ENCODE results near the gene EFNA3. TPM values are rescaled to one million over a fixed set of nuclear protein-coding genes. Genes with fewer than 3 reads are reported as not detected.

The EFNA3 gene
- total and polyA plus RNA-seq, 9 of the 15 experiments (the other 6 are each of a cell fraction or from before 2014, with no cell fraction given): 0.59 to 7.9 (median 4.7) TPM

DNA sequence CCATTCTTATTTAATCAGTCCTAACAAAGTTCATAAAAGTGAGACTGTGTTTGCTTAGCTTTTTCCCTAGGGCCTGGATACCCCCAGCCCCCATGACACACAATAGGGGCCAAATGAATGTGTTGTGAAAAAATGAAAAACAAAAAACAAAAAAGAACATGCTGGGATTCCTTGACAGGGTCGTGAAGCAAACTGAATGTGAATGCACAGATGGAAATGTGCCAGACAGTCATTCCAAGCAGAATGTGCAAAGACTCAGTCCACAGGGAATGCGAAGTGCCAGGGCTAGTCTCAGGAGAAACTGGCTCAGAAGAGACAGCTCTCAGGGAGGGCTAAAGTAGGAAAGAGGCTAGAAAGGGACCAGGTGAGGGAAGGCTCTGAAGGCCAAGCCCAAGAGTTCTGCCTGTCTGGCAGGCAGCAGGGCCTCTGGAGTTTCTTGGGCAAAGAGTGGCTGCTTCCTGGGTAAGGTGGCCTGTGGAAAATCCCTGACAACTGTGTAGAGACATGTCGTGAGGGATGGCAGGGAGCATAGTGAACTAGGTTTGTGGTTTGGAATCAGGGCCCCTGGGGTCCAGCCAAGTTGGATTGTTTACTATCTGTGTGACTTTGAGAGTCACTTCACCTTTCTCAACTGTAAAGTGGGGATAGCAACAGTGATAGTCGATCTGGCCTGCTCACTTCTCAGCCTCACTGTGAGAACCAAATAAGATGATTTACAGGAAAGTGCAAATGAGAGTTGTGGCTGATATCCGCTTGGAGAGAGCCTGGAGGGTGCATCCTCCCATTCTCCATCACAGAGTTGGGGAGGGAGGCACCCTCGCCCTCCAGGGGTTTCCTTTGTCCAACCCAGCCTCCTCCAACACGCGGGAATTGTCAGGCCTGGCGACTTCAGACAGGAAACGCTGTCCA is 28.7 kb upstream of the EFNA3 start (continued):
- TF ChIP-seq ZBTB11 (CRISPR knock-in tag; IDR thresholded peaks at IDR 0.05) (no peak), CSDE1 (IDR thresholded peaks at IDR 0.05) (no peak), TEAD2 (tag; IDR thresholded peaks at IDR 0.05) (no peak), MED1 (CRISPR knock-in tag; IDR thresholded peaks at IDR 0.05; ENCODE audit: borderline replicate concordance) (no peak), TBP (optimal IDR thresholded peaks at IDR 0.05; ENCODE audit: low read depth, low read length) (no peak), TCF7L2 (IDR thresholded peaks at IDR 0.05; ENCODE audit: low read depth, low read length) (no peak), HDAC3 (IDR thresholded peaks at IDR 0.05; ENCODE audit: borderline replicate concordance, partially characterized antibody) (no peak), MECOM (CRISPR knock-in tag; IDR thresholded peaks at IDR 0.05) (peak; percentile 80), RFX5 (IDR thresholded peaks at IDR 0.05; ENCODE audit: low read depth, low read length) (no peak), RHOXF2B (CRISPR knock-in tag; conservative IDR thresholded peaks at IDR 0.05) (0 out of 2 replicates have a peak, but pooled peaks have one; percentile 58), ZNF280A (IDR thresholded peaks at IDR 0.05; ENCODE audit: low read depth, partially characterized antibody) (no peak), NFE2 (IDR thresholded peaks at IDR 0.05; ENCODE audit: low read depth) (no peak), ZNF165 (CRISPR knock-in tag; IDR thresholded peaks at IDR 0.05; ENCODE audit: borderline replicate concordance) (no peak), L3MBTL2 (IDR thresholded peaks at IDR 0.05) (peak; percentile 97; the same call in 1 of the 2 replicates), SMARCB1 (IDR thresholded peaks at IDR 0.05; ENCODE audit: insufficient read length, low read depth) (no peak), COPS2 (conservative IDR thresholded peaks at IDR 0.05) (no peak), CREB5 (CRISPR knock-in tag; IDR thresholded peaks at IDR 0.05) (no peak), SREBF1 (IDR thresholded peaks at IDR 0.05; ENCODE audit: borderline replicate concordance, low read depth, low read length) (no peak), FOXA3 (CRISPR knock-in tag; conservative IDR thresholded peaks at IDR 0.05 in 1 of 2, IDR thresholded peaks at IDR 0.05 in 1 of 2) (no peak)
- TF ChIP-seq, protein P1, sequence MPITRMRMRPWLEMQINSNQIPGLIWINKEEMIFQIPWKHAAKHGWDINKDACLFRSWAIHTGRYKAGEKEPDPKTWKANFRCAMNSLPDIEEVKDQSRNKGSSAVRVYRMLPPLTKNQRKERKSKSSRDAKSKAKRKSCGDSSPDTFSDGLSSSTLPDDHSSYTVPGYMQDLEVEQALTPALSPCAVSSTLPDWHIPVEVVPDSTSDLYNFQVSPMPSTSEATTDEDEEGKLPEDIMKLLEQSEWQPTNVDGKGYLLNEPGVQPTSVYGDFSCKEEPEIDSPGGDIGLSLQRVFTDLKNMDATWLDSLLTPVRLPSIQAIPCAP (CRISPR knock-in tag; IDR thresholded peaks at IDR 0.05; ENCODE audit: borderline replicate concordance): no peak
